ENCODE results near the gene RILPL2. TPM values are rescaled to one million over a fixed set of nuclear protein-coding genes. Genes with fewer than 3 reads are reported as not detected.
"Not testable (repeated sequence)": the region's sequence is repeated elsewhere in the genome, so short reads cannot be mapped to it uniquely, and the experiment has no call there.

Gene RILPL2
- total RNA-seq, 2 experiments from 2014 or later: 3.4 to 6.8 TPM

GRCh38 chr12:123421314-123421713 is 15.2 kb downstream of the RILPL2 start:
- H3K36me3 ChIP-seq (ENCODE audit: insufficient read depth, low read length): peaks cover 35% of the 10 kb centered on the region
- peaks cover 15% of the 10 kb centered on the region for H3K4me1 ChIP-seq (ENCODE audit: insufficient read depth, low read length, poor library complexity, severe bottlenecking)
- no peak overlapping the region for H3K4me2 ChIP-seq (ENCODE audit: low read length)
- H4K20me1 ChIP-seq (ENCODE audit: insufficient read depth, low read length): no peaks in the 10 kb centered on the region
- H3K9me2 ChIP-seq (ENCODE audit: insufficient read depth, low read length): no peaks in the 10 kb centered on the region
- no peak for DNase-seq (ENCODE audit: low spot score)
- H3K4me3 ChIP-seq (ENCODE audit: low read depth, low read length, poor library complexity, severe bottlenecking): no peak overlapping the region
- ChIA-PET POLR2A (interaction anchor here (0.6 to 1.1 kb wide), 4 partner anchors 20 to 302 kb away, joined by 3 to 4 read pairs (median 4); no protein-coding TSS in a partner anchor), CTCF (ENCODE audit: unreplicated experiment) (interaction anchor here (0.6 to 1.1 kb wide), 2 partner anchors 10 to 15 kb away, joined by 3 to 4 read pairs; no protein-coding TSS in a partner anchor)
- H3K9me3 ChIP-seq (ENCODE audit: low read length): no peaks in the 10 kb centered on the region
- intact Hi-C loops (cut with micrococcal nuclease; ENCODE audit: unreplicated experiment): no loop called here
- no peak overlapping the region for H2AFZ ChIP-seq (ENCODE audit: low read length)
- TF ChIP-seq CTCF (conservative IDR thresholded peaks at IDR 0.05; ENCODE audit: low read length) (no peak), EZH2phosphoT487 (IDR thresholded peaks at IDR 0.05; ENCODE audit: borderline replicate concordance, low read depth, low read length) (no peak)
- no peak overlapping the region for H3K27ac ChIP-seq (ENCODE audit: low read depth, low read length, poor library complexity, severe bottlenecking)
- BruUV-seq (replicated peaks): no TSS peak
- peaks cover 6% of the 10 kb centered on the region; the same call in 1 of the 2 replicates for H3K79me2 ChIP-seq (ENCODE audit: insufficient read depth, low read depth, low read length)

GRCh38 chr12:123410041-123410412 is 26.5 kb downstream of the RILPL2 start:
- TF ChIP-seq CTCF (conservative IDR thresholded peaks at IDR 0.05; ENCODE audit: low read length) (no peak), EZH2phosphoT487 (IDR thresholded peaks at IDR 0.05; ENCODE audit: borderline replicate concordance, low read depth, low read length) (no peak)
- no peak overlapping the region for H2AFZ ChIP-seq (ENCODE audit: low read length)
- intact Hi-C loops (cut with micrococcal nuclease; ENCODE audit: unreplicated experiment): no loop called here
- H3K4me2 ChIP-seq (ENCODE audit: low read length): no peak overlapping the region
- no peaks in the 10 kb centered on the region for H3K79me2 ChIP-seq (ENCODE audit: insufficient read depth, low read depth, low read length)
- H3K9me2 ChIP-seq (ENCODE audit: insufficient read depth, low read length): no peaks in the 10 kb centered on the region
- CTCF ChIA-PET (ENCODE audit: unreplicated experiment): no interaction called here
- POLR2A ChIA-PET: interaction anchor here (0.6 to 2.6 kb wide), 6 partner anchors 16 to 302 kb away, joined by 3 to 11 read pairs (median 4); no protein-coding TSS in a partner anchor
- no peaks in the 10 kb centered on the region for H4K20me1 ChIP-seq (ENCODE audit: insufficient read depth, low read length)
- no TSS peak for BruUV-seq (replicated peaks)
- H3K36me3 ChIP-seq (ENCODE audit: insufficient read depth, low read length): peaks cover 56% of the 10 kb centered on the region
- H3K9me3 ChIP-seq (ENCODE audit: low read length): no peaks in the 10 kb centered on the region
- no peak overlapping the region for H3K4me3 ChIP-seq (ENCODE audit: low read depth, low read length, poor library complexity, severe bottlenecking)
- H3K4me1 ChIP-seq (ENCODE audit: insufficient read depth, low read length, poor library complexity, severe bottlenecking): peaks cover 4% of the 10 kb centered on the region
- H3K27ac ChIP-seq (ENCODE audit: low read depth, low read length, poor library complexity, severe bottlenecking): no peak overlapping the region
- no peak for DNase-seq (ENCODE audit: low spot score)

- DNase-seq (ENCODE audit: low spot score): not testable (repeated sequence)
Observed at GRCh38 chr12:123409284-123410040, 27.0 kb downstream of the RILPL2 start.

GRCh38 chr12:123408619-123409018 is 27.9 kb downstream of the RILPL2 start:
- H3K79me2 ChIP-seq (ENCODE audit: insufficient read depth, low read depth, low read length); CTCF ChIA-PET (ENCODE audit: unreplicated experiment); H3K27ac ChIP-seq (ENCODE audit: low read depth, low read length, poor library complexity, severe bottlenecking); H3K9me3 ChIP-seq (ENCODE audit: low read length); H3K4me3 ChIP-seq (ENCODE audit: low read depth, low read length, poor library complexity, severe bottlenecking); H3K4me1 ChIP-seq (ENCODE audit: insufficient read depth, low read length, poor library complexity, severe bottlenecking); H2AFZ ChIP-seq (ENCODE audit: low read length); DNase-seq (ENCODE audit: low spot score); H3K9me2 ChIP-seq (ENCODE audit: insufficient read depth, low read length); H3K4me2 ChIP-seq (ENCODE audit: low read length); intact Hi-C loops (cut with micrococcal nuclease; ENCODE audit: unreplicated experiment); H4K20me1 ChIP-seq (ENCODE audit: insufficient read depth, low read length): not testable (repeated sequence)
- POLR2A ChIA-PET: interaction anchor here (0.5 to 2.6 kb wide), 2 partner anchors 19 to 913 kb away, joined by 3 to 11 read pairs; no protein-coding TSS in a partner anchor
- peaks cover 66% of the 10 kb centered on the region for H3K36me3 ChIP-seq (ENCODE audit: insufficient read depth, low read length)
- TSS peak; percentile 80 for BruUV-seq (replicated peaks)

More at GRCh38 chr12:123409284-123410040, 27.0 kb downstream of the RILPL2 start:
- H3K9me2 ChIP-seq (ENCODE audit: insufficient read depth, low read length); H3K4me3 ChIP-seq (ENCODE audit: low read depth, low read length, poor library complexity, severe bottlenecking); BruUV-seq (replicated peaks); H3K79me2 ChIP-seq (ENCODE audit: insufficient read depth, low read depth, low read length); H2AFZ ChIP-seq (ENCODE audit: low read length); H3K9me3 ChIP-seq (ENCODE audit: low read length); H4K20me1 ChIP-seq (ENCODE audit: insufficient read depth, low read length); CTCF ChIA-PET (ENCODE audit: unreplicated experiment); H3K4me1 ChIP-seq (ENCODE audit: insufficient read depth, low read length, poor library complexity, severe bottlenecking); intact Hi-C loops (cut with micrococcal nuclease; ENCODE audit: unreplicated experiment); H3K27ac ChIP-seq (ENCODE audit: low read depth, low read length, poor library complexity, severe bottlenecking); H3K4me2 ChIP-seq (ENCODE audit: low read length): not testable (repeated sequence)
- H3K36me3 ChIP-seq (ENCODE audit: insufficient read depth, low read length): peaks cover 57% of the 10 kb centered on the region
- POLR2A ChIA-PET: interaction anchor here (0.5 to 2.6 kb wide), 11 partner anchors 8 to 1467 kb away, joined by 3 to 11 read pairs (median 4); partner anchors contain the start of gene KMT5A

- H3K27ac ChIP-seq (ENCODE audit: low read depth, low read length, poor library complexity, severe bottlenecking): peak overlapping the region; percentile 30
- CTCF ChIA-PET (ENCODE audit: unreplicated experiment); H3K9me2 ChIP-seq (ENCODE audit: insufficient read depth, low read length); H3K9me3 ChIP-seq (ENCODE audit: low read length); H3K4me3 ChIP-seq (ENCODE audit: low read depth, low read length, poor library complexity, severe bottlenecking); H3K4me2 ChIP-seq (ENCODE audit: low read length); intact Hi-C loops (cut with micrococcal nuclease; ENCODE audit: unreplicated experiment); H4K20me1 ChIP-seq (ENCODE audit: insufficient read depth, low read length); H3K4me1 ChIP-seq (ENCODE audit: insufficient read depth, low read length, poor library complexity, severe bottlenecking); H3K79me2 ChIP-seq (ENCODE audit: insufficient read depth, low read depth, low read length); POLR2A ChIA-PET; DNase-seq (ENCODE audit: low spot score); BruUV-seq (replicated peaks); H2AFZ ChIP-seq (ENCODE audit: low read length): not testable (repeated sequence)
- H3K36me3 ChIP-seq (ENCODE audit: insufficient read depth, low read length): peaks cover 73% of the 10 kb centered on the region
Observed at GRCh38 chr12:123407934-123408333, 28.6 kb downstream of the RILPL2 start.
